DOHH2 (cell line): ENCODE measurements around the gene CREB5.

Source experiments
- H3F3A ChIP-seq: fragments of 200-600 bp; sonication (generic), shearing (Covaris generic); 2 replicates; pipeline ENCODE4 v1.6.0; 2016; ENCODE audit warnings: antibody characterized with exemption, mild to moderate bottlenecking; ENCODE audit not compliant: control insufficient read depth, insufficient read depth
- H3K27ac ChIP-seq: fragments of 200-600 bp; sonication (generic); 2 replicates; pipeline ENCODE4 v1.5.1; 2014; ENCODE audit warnings: low read depth, mild to moderate bottlenecking, low read length, moderate library complexity
- H3K27me3 ChIP-seq: fragments of 200-600 bp; sonication (generic); 2 replicates; pipeline ENCODE4 v1.6.1; 2014; ENCODE audit warnings: mild to moderate bottlenecking, low read length, mixed read lengths; ENCODE audit not compliant: control insufficient read depth
- H3K36me3 ChIP-seq: fragments of 200-600 bp; sonication (generic); 2 replicates; pipeline ENCODE4 v1.6.1; 2014; ENCODE audit warnings: mild to moderate bottlenecking, low read length, moderate library complexity, mixed read lengths; ENCODE audit not compliant: control insufficient read depth
- H3K4me1 ChIP-seq: fragments of 200-600 bp; sonication (generic); 2 replicates; pipeline ENCODE4 v1.6.1; 2014; ENCODE audit warnings: mild to moderate bottlenecking, low read length, mixed read lengths; ENCODE audit not compliant: control insufficient read depth
- H3K4me2 ChIP-seq: fragments of 200-600 bp; sonication (generic); 2 replicates; pipeline ENCODE4 v1.6.0; 2014; ENCODE audit warnings: mild to moderate bottlenecking, low read length, moderate library complexity
- H3K4me3 ChIP-seq: fragments of 200-600 bp; sonication (generic); 2 replicates; pipeline ENCODE4 v1.5.1; 2014; ENCODE audit warnings: mild to moderate bottlenecking, low read length, mixed read lengths
- H3K79me2 ChIP-seq: fragments of 200-600 bp; sonication (generic); 2 replicates; pipeline ENCODE4 v1.6.1; 2014; ENCODE audit warnings: mild to moderate bottlenecking, low read length, mixed read lengths; ENCODE audit not compliant: control insufficient read depth
- H3K9me2 ChIP-seq: fragments of 200-600 bp; sonication (generic); replicated peaks from 2 replicates; pipeline ENCODE4 v1.6.1; 2014; ENCODE audit warnings: mild to moderate bottlenecking, low read length, mixed read lengths; ENCODE audit not compliant: control insufficient read depth
- H3K9me3 ChIP-seq: fragments of 200-600 bp; sonication (generic); 2 replicates; pipeline ENCODE4 v1.6.1; 2014; ENCODE audit warnings: antibody characterized with exemption, low read length, mixed read lengths; ENCODE audit not compliant: control insufficient read depth, insufficient read depth
- H4K20me1 ChIP-seq: fragments of 200-600 bp; sonication (generic); 2 replicates; pipeline ENCODE4 v1.6.0; 2014; ENCODE audit warnings: low read depth, mild to moderate bottlenecking, antibody characterized with exemption, low read length, moderate library complexity; ENCODE audit not compliant: control insufficient read depth, insufficient read depth
- EZH2phosphoT487 ChIP-seq: fragments of 200-600 bp; sonication (generic); IDR thresholded peaks from 2 replicates; pipeline ENCODE4 v1.6.1; 2017; ENCODE audit warnings: borderline replicate concordance, mild to moderate bottlenecking, antibody characterized with exemption, low read length, moderate library complexity, mixed read lengths
- TF ChIP-seq, protein P1 (sequence below): fragments of 200-600 bp; sonication (generic); IDR thresholded peaks from one replicate; pipeline ENCODE4 v1.5.1; 2014; ENCODE audit warnings: antibody characterized with exemption, mild to moderate bottlenecking, low read depth, low read length; ENCODE audit not compliant: poor library complexity, severe bottlenecking

Gene CREB5

DNA sequence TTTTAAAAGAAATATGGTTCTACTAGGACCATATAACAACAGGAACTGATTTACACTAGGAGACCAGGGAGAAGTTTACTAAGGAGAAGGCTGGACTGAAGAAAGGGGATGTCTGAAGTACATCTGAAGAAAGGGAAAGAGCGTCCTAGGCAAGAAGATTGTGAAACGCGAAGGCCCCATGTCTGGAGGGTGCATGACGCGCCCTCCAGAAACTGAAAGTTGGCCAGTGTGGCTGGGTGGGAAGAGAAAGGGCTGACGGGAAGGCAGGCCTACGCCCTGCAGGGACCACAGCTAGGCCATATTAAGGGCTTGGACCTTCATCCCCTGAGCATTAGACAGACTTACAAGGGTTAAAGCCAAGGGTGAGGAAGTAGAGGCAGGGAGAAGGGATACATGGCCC, 387.8 kb downstream of the CREB5 start:
- no peaks in the 10 kb centered on the region for H3K9me3 ChIP-seq
- no peaks in the 10 kb centered on the region for H3K9me2 ChIP-seq
- no peaks in the 10 kb centered on the region for H3K79me2 ChIP-seq
- H3K4me1 ChIP-seq = no peaks in the 10 kb centered on the region
- no peaks in the 10 kb centered on the region for H3K36me3 ChIP-seq
- no peak overlapping the region for H3K27ac ChIP-seq
- H3K4me2 ChIP-seq = no peak overlapping the region
- no peaks in the 10 kb centered on the region for H4K20me1 ChIP-seq
- H3K4me3 ChIP-seq = no peak overlapping the region
- H3K27me3 ChIP-seq = no peaks in the 10 kb centered on the region
- no peak for TF ChIP-seq EZH2phosphoT487
- TF ChIP-seq, protein P1, sequence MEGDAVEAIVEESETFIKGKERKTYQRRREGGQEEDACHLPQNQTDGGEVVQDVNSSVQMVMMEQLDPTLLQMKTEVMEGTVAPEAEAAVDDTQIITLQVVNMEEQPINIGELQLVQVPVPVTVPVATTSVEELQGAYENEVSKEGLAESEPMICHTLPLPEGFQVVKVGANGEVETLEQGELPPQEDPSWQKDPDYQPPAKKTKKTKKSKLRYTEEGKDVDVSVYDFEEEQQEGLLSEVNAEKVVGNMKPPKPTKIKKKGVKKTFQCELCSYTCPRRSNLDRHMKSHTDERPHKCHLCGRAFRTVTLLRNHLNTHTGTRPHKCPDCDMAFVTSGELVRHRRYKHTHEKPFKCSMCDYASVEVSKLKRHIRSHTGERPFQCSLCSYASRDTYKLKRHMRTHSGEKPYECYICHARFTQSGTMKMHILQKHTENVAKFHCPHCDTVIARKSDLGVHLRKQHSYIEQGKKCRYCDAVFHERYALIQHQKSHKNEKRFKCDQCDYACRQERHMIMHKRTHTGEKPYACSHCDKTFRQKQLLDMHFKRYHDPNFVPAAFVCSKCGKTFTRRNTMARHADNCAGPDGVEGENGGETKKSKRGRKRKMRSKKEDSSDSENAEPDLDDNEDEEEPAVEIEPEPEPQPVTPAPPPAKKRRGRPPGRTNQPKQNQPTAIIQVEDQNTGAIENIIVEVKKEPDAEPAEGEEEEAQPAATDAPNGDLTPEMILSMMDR = no peak
- H3F3A ChIP-seq = no peaks in the 10 kb centered on the region

DNA sequence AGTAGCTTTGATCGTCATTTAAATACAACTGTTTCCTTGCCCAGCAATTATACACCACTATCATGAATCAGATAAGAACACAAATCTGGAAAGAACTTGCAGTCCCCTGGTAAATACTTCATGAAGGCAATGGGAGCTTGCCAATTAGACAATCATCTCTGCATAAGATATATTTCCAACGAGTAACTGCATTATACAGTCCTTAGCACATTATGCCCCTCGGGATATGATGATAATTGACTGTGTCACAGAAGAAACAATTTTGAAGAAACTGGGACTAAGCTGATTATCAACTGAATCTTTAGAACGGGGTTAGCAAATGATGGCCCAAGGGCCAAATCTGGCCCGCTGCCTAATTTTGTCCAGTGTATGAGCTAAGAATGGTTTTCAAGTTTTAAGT, 390.1 kb downstream of the CREB5 start:
- Histone ChIP-seq H3K4me3 (no peak overlapping the region), H3K9me2 (no peaks in the 10 kb centered on the region), H3K27ac (no peak overlapping the region), H3K9me3 (no peaks in the 10 kb centered on the region), H3K4me1 (no peaks in the 10 kb centered on the region), H3K79me2 (no peaks in the 10 kb centered on the region), H3K27me3 (no peaks in the 10 kb centered on the region), H3K4me2 (no peak overlapping the region), H3K36me3 (no peaks in the 10 kb centered on the region), H4K20me1 (no peaks in the 10 kb centered on the region), H3F3A (no peaks in the 10 kb centered on the region)
- TF ChIP-seq, protein P1 = no peak
- no peak for TF ChIP-seq EZH2phosphoT487

DNA sequence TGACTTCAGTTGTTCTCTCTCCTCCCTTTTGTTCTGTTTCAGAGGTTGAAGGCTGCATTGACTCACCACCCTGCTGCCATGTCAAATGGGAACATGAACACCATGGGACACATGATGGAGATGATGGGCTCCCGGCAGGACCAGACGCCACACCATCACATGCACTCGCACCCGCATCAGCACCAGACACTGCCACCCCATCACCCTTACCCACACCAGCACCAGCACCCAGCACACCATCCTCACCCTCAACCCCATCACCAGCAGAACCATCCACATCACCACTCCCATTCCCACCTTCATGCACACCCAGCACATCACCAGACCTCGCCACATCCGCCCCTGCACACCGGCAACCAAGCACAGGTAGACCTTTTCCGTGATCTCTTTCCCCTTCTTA, 391.8 kb downstream of the CREB5 start:
- H3K4me1 ChIP-seq = no peaks in the 10 kb centered on the region
- no peaks in the 10 kb centered on the region for H3K36me3 ChIP-seq
- H3K9me2 ChIP-seq = no peaks in the 10 kb centered on the region
- H3K4me3 ChIP-seq = no peak overlapping the region
- no peak overlapping the region for H3K27ac ChIP-seq
- H3F3A ChIP-seq = no peaks in the 10 kb centered on the region
- no peaks in the 10 kb centered on the region for H3K79me2 ChIP-seq
- no peak for TF ChIP-seq EZH2phosphoT487
- TF ChIP-seq, protein P1 = no peak
- no peaks in the 10 kb centered on the region for H3K9me3 ChIP-seq
- no peaks in the 10 kb centered on the region for H4K20me1 ChIP-seq
- H3K4me2 ChIP-seq = no peak overlapping the region
- H3K27me3 ChIP-seq = no peaks in the 10 kb centered on the region

DNA sequence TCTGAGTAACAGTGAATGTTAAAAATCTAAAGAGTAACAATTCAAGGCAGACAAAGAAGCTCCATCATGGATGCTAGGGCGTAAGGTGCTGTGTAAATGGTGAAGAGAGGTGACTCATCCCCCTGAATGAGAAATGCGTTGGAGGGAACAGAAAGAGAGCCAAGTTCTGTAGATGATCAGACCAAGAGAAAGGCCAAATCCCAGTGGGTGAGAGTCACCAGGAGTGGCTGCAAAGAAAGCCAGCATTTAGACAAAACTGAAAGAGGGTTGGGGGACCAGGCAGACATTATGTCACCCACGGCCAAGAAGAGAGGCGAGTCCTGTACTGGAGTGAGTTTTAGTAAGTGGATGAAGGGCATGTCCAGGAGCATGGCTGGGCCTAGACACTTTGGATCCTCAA, 392.7 kb downstream of the CREB5 start:
- no peaks in the 10 kb centered on the region for H3F3A ChIP-seq
- H3K4me2 ChIP-seq = no peak overlapping the region

More for the DNA sequence above, 392.7 kb downstream of the CREB5 start:
- no peaks in the 10 kb centered on the region for H3K4me1 ChIP-seq
- TF ChIP-seq EZH2phosphoT487 = no peak
- TF ChIP-seq, protein P1 = no peak
- H3K4me3 ChIP-seq = no peak overlapping the region
- H3K79me2 ChIP-seq = no peaks in the 10 kb centered on the region
- no peak overlapping the region for H3K27ac ChIP-seq
- H3K9me3 ChIP-seq = no peaks in the 10 kb centered on the region
- H4K20me1 ChIP-seq = no peaks in the 10 kb centered on the region
- no peaks in the 10 kb centered on the region for H3K36me3 ChIP-seq
- no peaks in the 10 kb centered on the region for H3K9me2 ChIP-seq
- no peaks in the 10 kb centered on the region for H3K27me3 ChIP-seq
